ENCODE measurements around the gene PNN.
"Not testable (repeated sequence)": the region's sequence is repeated elsewhere in the genome, so short reads cannot be mapped to it uniquely, and the experiment has no call there.

The PNN gene

DNA sequence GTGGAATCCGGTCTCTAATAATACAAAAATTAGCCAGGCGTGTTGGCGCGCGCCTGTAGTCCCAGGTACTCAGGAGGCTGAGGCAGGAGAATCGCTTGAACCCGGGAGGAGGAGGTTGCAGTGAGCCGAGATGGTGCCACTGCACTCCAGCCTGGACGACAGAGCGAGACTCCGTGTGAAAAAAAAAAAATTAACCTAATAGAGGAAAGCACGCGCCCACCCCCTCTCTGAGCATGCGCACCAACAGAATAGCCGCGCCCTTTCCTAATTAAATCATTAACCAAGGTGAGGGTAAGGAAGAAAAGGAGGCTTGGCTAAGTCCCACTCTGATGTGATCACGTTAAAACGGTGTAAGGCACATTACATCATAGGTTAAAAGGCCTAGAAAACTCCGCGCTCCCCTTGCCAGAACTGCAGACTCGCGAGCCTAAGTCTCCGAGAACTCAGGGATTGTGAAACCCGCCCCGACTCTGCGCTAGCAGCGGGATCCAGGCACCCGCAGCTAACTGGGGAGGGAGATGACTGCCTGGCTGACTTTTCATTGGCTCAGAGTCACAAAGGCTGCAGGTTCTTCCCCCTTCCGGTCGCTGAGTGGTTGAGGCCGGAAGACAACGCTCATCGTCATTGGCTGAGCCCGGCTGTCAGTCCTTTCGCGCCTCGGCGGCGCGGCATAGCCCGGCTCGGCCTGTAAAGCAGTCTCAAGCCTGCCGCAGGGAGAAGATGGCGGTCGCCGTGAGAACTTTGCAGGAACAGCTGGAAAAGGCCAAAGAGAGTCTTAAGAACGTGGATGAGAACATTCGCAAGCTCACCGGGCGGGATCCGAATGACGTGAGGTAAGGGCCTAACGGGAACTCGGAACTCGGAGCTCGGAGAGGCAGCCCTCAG lies at the start of gene PNN:
TSS of gene PNN (plus strand) at position 695 of the 885 bp plus-strand sequence. CDS start at position 721, 26 bp downstream.
- DNase-seq (ENCODE audit: low read depth in 2 of 2), result peak; percentile 84 to 89

DNA sequence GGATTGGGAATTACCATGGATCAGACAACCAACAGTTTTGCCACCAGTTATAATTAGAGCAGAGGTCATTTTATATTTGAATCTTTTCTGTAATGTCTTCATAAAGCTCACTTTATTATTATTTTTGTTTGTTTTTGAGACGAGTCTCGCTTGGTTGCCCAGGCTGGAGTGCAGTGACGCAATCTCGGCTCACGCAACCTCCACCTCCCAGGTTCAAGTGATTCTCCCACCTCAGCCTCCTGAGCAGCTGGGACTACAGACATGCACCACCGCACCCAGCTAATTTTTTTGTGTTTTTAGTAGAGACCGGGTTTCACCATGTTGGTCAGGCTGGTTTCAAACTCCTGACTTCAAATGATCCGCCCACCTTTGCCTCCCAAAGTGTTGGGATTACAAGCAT lies 37.2 kb upstream of the PNN start:
- not testable (repeated sequence) for DNase-seq (ENCODE audit: low read depth in 2 of 2)

DNA sequence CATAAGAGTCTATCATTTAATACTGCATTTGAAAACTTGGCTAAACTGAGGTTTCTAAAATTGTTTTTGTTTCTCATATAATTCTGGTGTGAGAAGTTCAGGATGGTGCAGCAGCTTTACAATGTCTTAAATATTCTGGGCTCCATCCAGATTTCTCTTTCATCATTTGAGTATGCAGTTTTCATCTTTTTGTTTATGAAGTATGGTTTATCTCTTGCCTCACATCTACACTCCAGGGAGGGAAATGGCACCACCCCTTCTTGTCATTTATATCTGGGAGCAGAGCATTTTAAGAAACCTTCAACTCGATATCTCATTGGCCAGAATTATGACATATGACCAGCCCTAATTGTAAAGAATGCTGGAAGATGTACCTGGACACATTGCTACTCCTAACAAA lies 36.6 kb upstream of the PNN start:
- no peak for DNase-seq (ENCODE audit: low read depth in 2 of 2)

DNA sequence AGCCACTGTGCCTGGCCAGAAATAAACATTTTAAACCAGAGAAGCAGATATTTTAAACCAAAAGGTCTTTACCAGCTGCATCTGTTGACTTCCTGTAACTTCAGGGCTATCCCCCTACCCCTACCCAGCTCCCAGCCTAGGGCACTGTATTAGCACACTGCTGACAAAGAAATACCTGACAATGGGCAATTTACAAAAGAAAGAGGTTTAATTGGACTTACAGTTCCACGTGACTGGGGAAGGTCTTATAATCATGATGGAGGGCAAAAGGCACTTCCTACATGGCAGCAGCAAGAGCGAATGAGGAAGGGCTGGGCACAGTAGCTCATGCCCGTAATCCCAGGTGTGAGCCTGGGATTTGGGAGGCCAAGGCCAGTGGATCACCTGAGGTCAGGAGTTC lies 34.9 kb upstream of the PNN start:
- no peak for DNase-seq (ENCODE audit: low read depth in 2 of 2)

DNA sequence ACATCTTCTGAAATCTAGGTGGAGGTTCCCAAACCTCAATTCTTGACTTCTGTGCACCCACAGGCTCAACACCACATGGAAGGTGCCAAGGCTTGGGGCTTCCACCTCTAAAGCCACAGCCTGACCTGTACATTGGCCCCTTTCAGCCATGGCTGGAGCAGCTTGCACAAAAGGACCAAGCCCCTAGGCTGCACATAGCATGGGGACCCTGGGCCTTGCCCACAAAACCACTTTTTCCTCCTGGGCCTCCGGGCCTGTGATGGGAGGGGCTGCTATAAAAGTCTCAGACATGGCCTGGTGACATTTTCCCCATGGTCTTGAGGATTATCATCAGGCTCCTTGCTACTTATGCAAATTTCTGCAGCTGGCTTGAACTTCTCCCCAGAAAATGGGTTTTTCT lies 33.4 kb upstream of the PNN start:
- not testable (repeated sequence) for DNase-seq (ENCODE audit: low read depth in 2 of 2)

DNA sequence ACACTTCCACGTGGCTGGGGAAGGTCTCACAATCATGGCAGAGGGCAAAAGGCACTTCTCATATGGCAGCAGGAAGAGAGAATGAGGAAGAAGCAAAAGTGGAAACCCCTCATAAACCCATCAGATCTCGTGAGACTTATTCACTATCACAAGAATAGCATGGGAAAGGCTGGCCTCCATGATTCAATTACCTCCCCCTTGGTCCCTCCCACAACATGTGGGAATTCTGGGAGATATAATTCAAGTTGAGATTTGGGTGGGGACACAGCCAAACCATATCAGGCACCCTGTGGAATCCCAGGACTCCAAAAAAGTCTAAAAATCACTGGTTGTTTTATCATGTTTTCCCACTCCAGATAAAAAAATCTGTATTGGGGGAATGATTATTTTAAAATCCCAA lies 31.8 kb upstream of the PNN start:
- not testable (repeated sequence) for DNase-seq (ENCODE audit: low read depth in 2 of 2)

DNA sequence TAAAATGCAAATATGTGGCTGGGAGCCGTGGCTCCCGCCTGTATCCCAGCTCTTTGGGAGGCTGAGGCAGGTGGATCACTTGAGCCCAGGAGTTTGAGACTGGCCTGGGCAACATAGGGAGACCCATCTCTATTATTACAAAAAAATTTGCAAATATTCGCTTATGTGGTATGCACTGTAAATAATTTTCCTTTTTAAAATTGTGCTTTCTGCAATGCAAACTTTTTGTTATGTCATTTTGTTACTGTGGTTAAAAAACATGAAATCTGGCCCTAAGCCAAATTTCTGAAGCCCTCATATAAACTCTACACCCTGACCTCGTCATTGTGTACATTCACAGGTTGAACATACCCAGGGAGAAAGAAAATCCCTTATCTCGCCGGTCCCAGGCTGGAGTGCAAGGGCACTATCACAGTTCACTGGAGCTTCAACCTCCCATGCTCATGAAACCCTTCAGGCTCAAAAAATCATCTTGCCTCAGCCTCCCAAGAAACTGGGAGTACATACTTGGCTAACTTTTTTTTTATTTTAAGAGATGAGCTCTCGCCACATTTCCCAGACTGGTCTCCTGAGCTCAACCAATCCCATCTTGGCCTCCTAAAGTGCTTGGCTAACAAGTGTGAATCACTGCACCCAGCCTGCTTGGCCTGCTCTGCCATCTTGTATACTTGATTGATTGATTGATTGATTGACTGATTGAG lies 29.6 kb upstream of the PNN start:
- DNase-seq (ENCODE audit: low read depth in 2 of 2), result no peak

DNA sequence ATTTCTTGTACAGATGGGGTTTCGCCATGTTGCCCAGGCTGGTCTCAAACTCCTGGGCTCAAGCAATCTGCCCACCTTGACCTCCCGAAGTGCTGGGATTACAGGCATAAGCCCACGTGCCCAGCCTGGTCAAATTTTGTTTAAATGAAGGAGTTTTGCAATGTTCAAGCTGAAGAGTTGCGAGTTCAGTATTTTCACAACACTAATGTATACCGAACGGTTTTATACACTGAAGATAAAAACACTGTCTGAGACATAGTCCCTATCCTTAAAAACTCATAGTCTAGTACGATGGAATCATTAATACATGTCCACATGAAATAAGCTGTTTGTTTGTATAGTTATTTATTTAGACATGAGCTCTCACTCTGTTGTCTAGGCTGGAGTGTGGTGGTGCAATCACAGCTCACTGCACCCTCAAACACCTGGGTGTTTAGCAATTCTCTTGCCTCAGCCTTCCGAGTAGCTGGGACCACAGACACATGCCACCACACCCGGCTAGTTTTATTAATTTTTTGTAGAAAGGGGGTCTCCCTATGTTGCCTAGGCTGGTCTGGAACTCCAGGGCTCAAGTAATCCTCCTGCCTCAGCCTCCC lies 20.4 kb upstream of the PNN start:
- no peak for DNase-seq (ENCODE audit: low read depth in 2 of 2)

DNA sequence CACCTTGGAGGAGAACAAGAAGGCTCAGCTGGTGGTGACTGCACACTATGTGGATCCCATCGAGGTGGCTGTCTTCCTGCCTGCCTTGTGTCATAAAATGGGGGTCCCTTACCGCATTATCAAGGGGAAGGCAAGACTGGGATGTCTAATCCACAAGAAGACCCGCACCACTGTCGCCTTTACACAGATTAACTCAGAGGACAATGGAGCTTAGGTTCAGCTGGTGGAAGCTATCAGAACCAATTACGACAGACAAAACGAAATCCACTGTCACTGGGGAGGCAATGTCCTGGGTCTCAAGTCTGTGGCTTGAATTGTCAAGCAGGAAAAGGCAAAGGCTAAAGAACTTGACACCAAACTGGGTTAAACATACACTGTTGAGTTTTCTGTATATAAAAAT lies 17.6 kb upstream of the PNN start:
- no peak for DNase-seq (ENCODE audit: low read depth in 2 of 2)

DNA sequence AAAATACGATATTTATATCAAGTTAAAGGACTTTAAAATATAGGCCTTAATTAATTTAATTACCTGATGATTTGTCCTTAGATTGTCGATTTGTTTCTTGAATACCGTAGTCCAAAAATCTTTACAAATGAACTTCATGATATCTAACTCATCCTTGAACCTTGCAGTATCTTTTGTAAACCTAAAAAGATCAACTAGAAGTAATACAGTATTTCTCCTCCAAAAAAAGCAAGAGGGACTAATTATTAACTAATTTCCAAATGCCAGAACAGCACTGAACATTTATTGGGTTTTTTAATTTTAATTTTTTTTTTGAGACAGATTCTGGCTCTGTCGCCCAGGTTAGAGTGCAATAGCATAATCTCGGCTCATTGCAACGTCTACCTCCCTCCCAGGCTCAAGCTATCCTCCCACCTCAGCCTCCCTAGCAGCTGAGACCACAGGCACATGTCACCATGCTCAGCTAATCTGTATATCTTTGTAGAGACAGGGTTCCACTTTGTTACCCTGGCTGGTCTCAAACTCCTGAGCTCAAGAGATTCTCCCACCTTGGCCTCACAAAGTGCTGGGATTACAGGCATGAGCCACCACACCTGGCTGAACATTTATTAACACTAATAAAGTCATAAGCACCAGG lies 16.7 kb upstream of the PNN start:
- DNase-seq (ENCODE audit: low read depth in 2 of 2), result no peak

DNA sequence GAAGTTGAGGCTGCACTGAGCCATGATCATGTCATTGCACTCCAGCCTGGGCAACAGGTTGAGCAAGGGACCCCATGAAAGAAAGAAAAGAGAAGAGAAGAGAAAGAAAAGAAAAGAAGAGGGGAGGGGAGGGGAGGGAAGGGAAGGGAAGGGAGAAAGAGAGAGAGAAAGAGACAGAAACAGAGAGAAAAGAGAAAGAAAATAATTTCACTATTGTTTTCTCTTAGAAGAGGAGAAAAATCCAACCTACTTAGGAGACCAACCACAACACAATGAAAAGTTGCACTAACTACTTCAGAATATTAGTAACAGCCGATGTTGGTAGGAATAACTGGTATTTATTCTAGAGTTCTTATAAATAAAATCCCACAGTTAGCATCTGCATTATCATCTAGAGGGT lies 14.6 kb upstream of the PNN start:
- DNase-seq (ENCODE audit: low read depth in 2 of 2), result no peak

DNA sequence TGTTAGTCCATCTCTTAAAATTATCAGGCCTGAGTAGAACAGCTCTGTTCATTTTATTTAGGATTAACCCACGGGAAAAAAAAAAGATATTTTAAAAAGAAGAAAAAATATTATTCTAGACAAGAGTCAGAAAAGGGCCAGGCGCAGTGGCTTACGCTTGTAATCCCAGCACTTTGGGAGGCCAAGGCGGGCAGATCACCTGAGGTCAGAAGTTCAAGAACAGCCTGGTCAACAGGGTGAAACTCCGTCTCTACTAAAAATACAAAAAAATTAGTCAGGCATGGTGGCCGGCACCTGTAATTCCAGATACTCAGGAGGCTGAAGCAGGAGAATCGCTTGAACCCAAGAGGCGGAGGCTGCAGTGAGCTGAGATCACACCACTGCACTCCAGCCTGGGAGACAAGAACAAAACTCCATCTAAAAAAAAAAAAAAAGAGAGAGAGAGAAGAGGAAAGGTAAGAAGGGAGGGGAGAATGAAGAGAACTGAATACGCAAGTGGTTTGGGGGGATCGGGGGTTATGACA lies 7.2 kb upstream of the PNN start:
- DNase-seq (ENCODE audit: low read depth in 2 of 2), result not testable (repeated sequence)

DNA sequence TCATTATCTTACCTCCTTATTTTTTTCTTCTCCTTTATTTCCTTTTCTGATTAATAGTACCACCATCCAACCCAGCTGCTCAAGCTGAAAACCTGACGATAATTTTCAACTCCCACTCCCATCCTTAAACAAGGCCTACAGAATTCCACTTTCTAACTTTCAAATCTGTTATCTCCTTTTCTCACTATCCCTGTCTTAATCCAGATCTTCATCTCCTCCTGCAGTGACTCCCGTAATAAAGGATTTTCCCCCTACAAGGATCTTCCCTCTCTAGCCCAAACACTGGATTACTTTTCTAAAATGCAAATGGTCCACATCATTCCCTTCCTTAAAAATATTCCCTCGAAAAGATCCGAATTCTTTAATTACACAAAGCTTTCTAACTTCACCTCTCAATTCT lies 6.5 kb upstream of the PNN start:
- DNase-seq (ENCODE audit: low read depth in 2 of 2), result no peak

DNA sequence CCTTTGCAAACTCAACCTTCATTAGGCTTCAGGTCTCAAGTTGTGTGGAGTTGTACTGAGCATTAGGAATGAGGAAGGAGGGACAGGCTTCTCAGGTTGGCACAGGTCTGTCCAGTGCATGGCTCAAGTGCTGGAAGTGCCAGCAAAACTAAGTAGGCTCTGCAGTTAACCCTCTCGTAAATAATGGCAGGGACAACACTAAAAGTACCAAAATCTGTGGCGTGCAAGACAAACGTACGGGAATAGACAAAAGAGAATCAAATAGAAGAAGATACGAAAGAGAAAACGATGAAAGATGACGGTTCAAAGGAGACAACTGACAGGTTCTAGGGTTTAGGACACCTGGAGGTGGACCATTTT lies 5.5 kb upstream of the PNN start:
- DNase-seq (ENCODE audit: low read depth in 2 of 2), result no peak

DNA sequence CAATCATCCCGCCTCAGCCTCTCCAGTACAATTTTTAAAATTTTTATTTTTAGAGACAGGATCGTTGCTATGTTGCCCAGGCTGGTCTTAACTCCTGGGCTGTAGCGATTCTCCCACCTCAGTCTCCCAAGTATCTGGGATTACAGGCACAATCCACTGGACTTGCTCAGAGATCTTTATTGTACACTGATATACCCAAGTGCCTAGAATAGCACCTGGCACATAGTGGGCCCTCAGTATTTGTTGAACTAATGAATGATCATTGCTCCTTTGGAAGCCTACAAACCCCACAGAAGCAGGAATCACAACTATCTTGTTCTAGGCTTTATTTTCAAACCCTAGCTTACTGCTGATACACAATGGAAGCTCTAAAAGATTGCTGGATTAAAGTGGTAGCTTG lies 1.9 kb upstream of the PNN start:
- no peak for DNase-seq (ENCODE audit: low read depth in 2 of 2)

DNA sequence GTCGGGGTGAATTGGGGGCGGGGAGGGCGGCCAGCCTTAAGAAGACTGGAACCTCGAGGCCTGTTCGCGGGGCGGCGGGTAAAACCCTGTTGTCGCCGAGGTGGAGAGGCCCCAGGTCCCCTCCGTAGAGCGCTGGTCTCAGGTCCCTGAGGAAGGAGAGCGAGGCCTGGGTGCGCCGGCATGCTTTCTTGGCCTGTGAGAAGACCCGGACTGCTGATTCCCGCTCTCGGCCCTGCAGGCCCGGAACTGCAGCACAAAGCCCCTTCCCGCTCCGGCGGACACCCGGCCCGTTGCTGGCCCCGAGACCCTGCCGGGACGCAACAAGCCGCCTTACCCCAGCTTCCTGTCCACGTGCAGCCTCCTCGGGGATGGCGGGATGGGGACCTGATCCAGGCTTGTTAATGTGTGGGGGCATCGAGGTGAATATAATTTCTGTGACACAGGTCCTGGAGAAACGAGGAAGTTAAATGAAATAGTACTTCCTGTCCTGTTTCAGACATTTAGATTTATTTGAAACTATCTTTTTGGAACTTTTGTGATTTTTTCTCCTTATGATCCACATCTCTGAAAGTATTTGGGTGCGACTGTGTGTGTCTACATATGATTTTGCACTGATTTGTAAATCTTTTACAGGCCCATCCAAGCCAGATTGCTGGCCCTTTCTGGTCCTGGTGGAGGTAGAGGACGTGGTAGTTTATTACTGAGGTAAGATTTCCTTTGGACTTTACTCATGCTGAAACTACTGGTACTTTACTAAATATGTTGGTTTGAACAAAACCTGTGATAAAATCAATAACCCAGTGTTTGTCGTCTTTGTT lies 600 bp downstream of the PNN start:
- DNase-seq (ENCODE audit: low read depth in 2 of 2), result no peak

DNA sequence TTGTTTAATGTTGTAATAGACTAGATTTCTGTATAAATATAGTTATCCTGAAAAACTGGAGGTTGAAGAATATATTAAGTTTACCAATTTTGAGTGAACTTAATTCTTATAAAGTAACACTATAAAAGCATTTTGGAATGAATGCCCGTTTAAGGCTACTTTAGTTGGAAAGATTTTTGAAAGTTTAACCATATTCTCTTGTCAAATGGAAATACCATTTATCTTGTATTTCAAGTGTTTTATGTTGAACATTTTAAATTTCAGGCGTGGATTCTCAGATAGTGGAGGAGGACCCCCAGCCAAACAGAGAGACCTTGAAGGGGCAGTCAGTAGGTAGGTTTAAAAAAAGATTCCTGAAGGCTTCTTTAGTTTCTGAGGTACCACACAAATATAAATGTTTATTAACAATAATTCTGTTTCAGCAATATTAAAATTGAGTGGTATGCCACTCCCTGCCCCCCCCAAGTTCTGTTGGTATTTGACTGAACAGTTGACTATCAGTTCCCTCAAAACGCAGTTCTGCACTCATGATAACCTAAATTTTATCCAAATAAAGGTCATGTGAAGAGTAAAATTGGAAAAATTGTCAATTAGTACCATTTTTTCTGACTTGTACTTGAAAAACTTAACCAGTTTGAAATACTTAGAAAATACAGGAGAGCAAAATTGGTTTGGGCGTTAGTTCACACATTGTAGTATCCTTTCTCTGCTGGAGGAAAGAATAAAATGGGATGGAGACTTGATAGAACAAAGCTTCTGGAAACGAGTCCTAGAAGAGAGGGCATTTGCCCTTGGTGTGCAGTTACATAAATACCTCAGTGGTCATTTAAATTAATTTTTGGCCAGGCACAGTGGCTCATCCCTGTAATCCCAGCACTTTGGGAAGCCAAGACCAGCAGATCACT lies 1.5 kb downstream of the PNN start:
- DNase-seq (ENCODE audit: low read depth in 2 of 2), result no peak

DNA sequence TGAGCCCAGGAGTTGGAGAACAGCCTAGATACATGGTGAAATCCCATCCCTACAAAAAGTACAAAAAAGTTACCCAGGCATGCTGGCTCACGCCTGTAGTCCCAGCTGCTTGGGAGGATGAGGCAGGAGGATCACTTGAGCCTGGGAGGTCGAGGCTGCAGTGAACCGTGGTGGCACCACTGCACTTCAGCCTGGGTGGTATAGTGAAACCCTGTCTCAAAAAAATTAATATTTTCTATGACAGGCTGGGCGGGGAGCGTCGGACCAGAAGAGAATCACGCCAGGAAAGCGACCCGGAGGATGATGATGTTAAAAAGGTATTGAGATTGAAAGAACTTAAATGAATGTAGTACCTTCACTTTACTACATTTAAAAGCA lies 2.1 kb downstream of the PNN start:
- no peak for DNase-seq (ENCODE audit: low read depth in 2 of 2)

DNA sequence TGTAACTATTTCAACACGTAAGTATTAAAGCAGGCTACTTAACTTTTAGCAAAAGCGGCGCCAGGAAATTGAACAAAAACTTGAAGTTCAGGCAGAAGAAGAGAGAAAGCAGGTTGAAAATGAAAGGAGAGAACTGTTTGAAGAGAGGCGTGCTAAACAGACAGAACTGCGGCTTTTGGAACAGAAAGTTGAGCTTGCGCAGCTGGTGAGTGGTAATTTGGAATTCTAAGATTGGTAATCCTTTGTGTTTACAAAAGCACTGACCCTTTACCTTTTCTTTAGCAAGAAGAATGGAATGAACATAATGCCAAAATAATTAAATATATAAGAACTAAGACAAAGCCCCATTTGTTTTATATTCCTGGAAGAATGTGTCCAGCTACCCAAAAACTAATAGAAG lies 4.0 kb downstream of the PNN start:
- no peak for DNase-seq (ENCODE audit: low read depth in 2 of 2)

DNA sequence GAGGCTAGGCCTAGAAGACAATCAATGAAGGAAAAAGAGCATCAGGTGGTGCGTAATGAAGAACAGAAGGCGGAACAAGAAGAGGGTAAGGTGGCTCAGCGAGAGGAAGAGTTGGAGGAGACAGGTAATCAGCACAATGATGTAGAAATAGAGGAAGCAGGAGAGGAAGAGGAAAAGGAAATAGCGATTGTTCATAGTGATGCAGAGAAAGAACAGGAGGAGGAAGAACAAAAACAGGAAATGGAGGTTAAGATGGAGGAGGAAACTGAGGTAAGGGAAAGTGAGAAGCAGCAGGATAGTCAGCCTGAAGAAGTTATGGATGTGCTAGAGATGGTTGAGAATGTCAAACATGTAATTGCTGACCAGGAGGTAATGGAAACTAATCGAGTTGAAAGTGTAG lies 5.5 kb downstream of the PNN start:
- no peak for DNase-seq (ENCODE audit: low read depth in 2 of 2)
